ENCODE measurements around the gene KIF2C.
"Not testable (repeated sequence)": the region's sequence is repeated elsewhere in the genome, so short reads cannot be mapped to it uniquely, and the experiment has no call there.

The KIF2C gene

DNA sequence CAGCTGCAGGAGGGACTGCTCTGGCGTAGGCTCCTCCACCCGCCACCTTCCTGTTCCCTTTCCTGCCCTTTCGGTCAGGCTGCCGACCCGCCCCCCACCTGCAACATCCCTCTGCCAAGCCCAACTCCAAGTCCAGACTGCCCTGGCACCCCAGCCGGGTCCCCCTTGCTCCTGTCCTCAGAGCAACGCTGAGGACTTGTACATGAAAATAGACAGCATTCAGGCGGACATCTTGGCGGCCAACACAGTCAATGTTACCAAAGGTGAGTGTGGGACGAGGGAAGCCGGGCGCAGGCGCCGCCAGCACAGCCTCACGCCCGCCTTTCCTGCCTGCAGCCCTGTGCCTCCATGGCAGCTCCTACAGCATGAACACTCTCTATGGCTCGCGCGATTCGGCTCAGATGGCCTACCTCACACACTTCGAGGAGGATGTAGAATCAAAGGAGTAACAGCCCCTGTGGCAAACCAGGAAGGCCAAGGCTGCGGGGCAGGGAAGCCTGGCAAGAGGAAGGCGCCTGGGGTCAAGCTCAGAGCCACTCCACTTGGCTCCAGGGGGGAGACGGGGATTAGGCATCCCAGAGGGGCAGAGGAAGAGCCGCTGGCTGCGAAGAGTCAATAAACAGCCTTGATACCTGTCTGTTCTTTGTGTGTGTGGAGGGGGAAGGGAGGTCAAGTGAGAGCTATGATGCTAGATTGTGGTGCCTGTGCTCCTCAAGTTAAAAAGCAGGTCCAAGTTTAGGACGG, 14.5 kb upstream of the KIF2C start:
- Histone ChIP-seq H3K36me3 (replicated peaks) (no peaks in the 10 kb centered on the region), H3K27ac (no peak overlapping the region), H3K27me3 (replicated peaks) (no peaks in the 10 kb centered on the region), H3K4me3 (ENCODE audit: low read depth, low read length) (no peak overlapping the region)
- in situ Hi-C loops (cut with HindIII; ENCODE audit: low pct_ligation_motif_present, low sequenced_read_pairs), result no loop called here
- no peak for DNase-seq
- TF ChIP-seq, protein P1, sequence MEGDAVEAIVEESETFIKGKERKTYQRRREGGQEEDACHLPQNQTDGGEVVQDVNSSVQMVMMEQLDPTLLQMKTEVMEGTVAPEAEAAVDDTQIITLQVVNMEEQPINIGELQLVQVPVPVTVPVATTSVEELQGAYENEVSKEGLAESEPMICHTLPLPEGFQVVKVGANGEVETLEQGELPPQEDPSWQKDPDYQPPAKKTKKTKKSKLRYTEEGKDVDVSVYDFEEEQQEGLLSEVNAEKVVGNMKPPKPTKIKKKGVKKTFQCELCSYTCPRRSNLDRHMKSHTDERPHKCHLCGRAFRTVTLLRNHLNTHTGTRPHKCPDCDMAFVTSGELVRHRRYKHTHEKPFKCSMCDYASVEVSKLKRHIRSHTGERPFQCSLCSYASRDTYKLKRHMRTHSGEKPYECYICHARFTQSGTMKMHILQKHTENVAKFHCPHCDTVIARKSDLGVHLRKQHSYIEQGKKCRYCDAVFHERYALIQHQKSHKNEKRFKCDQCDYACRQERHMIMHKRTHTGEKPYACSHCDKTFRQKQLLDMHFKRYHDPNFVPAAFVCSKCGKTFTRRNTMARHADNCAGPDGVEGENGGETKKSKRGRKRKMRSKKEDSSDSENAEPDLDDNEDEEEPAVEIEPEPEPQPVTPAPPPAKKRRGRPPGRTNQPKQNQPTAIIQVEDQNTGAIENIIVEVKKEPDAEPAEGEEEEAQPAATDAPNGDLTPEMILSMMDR (IDR thresholded peaks at IDR 0.05; ENCODE audit: low read depth, low read length, missing control alignments), result no peak

DNA sequence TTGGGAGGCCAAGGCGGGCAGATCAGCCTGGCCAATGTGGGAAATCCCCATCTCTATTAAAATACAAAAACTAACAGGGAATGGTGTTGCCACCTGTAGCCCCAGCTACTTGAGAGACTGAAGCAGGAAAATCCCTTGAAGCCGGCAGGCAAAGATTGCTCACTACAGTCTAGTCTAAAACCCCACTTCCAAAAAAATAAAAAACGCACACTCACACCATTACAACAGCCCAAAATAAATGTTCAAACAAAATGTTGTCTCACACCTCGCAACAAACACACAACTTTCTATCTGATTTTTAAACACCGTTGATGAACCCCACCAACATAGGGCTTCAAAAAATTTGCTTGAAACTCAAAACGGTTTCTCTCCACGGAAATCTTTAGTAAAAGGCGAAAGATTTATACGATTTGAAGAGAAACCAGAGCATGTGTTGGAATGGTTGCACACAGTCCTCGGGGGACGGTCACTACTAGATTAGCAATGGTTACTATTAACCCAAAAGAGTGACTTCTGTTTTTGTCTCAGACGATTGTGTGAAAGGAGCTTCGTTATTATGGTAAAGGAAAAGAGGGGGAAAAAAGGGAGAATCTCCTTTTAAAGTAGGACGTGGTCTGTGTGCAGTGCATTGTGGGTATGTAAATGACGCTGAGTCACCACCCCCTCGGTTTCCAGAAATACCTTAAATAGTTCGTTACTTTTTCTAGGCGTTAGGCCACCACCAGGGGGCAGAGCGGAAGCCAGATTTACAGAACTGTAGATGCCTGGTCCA, 8.7 kb upstream of the KIF2C start, which contains the start of gene RNU5D-1:
RNU5D-1 (minus strand) TSS at position 430 of the 772 bp plus-strand sequence.
- no peaks in the 10 kb centered on the region for H3K36me3 ChIP-seq (replicated peaks)
- H3K4me3 ChIP-seq (ENCODE audit: low read depth, low read length), result no peak within 1 kb of the TSS
- TF ChIP-seq, protein P1 (IDR thresholded peaks at IDR 0.05; ENCODE audit: low read depth, low read length, missing control alignments), result peak; percentile 85
- peak within 1 kb of the TSS; percentile 100 for H3K27ac ChIP-seq
- in situ Hi-C loops (cut with HindIII; ENCODE audit: low pct_ligation_motif_present, low sequenced_read_pairs), result no loop called here
- DNase-seq, result peak; percentile 98
- no peaks in the 10 kb centered on the region for H3K27me3 ChIP-seq (replicated peaks)

DNA sequence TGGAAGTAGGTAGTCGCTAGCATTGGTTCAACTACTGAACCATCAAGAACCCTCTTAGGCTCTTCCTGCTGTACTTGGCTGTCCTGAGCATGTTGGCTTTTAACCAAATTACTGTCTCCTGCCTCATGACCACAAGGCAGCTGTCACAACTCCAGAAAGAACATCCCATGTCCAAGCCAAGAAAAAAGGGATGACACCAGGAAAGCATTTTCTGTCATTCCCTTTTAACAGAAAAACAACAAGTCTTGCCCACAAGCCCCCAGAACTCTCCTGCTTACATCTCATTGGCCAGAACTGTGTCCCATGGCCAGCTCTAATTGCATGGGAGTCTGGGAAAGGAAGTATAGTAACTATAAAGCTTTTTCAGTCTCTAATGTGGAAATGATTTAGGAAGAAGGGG, 6.3 kb upstream of the KIF2C start:
- no peaks in the 10 kb centered on the region for H3K27me3 ChIP-seq (replicated peaks)
- TF ChIP-seq, protein P1 (IDR thresholded peaks at IDR 0.05; ENCODE audit: low read depth, low read length, missing control alignments), result no peak
- DNase-seq, result peak; percentile 37
- no peaks in the 10 kb centered on the region for H3K36me3 ChIP-seq (replicated peaks)
- H3K27ac ChIP-seq, result no peak overlapping the region
- in situ Hi-C loops (cut with HindIII; ENCODE audit: low pct_ligation_motif_present, low sequenced_read_pairs), result no loop called here
- no peak overlapping the region for H3K4me3 ChIP-seq (ENCODE audit: low read depth, low read length)

DNA sequence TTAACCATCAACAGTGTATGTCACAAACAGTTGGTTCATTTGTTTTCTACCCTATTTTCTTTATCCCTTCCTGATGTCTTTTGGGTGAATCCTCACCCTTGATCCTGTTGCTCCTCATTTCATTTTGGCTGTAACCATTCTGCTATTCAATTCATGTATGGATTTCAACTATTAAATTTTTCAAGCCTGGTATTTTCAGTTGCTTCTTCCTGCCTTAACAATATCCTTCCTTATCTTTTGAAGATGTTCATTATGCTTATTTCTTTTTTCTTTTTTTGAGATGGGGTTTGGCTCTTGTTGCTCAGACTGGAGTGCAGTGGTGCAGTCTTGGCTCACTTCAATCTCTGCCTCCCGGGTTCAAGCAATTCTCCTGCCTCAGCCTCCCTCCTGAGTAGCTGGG, 5.9 kb upstream of the KIF2C start:
- in situ Hi-C loops (cut with HindIII; ENCODE audit: low pct_ligation_motif_present, low sequenced_read_pairs), result no loop called here
- no peaks in the 10 kb centered on the region for H3K36me3 ChIP-seq (replicated peaks)
- no peak overlapping the region for H3K4me3 ChIP-seq (ENCODE audit: low read depth, low read length)
- no peak for DNase-seq
- H3K27ac ChIP-seq, result no peak overlapping the region
- TF ChIP-seq, protein P1 (IDR thresholded peaks at IDR 0.05; ENCODE audit: low read depth, low read length, missing control alignments), result no peak
- H3K27me3 ChIP-seq (replicated peaks), result no peaks in the 10 kb centered on the region

DNA sequence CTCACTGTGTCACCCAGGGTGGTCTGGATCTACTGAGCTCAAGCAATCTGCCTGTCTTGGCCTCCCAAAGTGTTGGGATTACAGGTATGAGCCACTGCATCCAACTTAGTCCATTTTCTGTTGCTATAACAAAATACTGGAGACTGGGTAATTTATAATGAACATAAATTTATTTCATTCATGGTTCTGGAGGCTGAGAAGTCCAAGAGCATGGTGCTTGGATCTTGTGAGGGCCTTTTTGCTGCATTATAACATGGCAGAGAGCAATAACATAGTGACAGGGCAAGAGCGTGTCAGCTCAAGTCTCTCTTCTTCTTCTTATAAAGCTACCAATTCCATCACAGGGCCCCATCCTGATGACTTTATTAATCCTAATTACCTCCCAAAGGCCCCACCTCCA, 3.6 kb upstream of the KIF2C start:
- Histone ChIP-seq H3K4me3 (ENCODE audit: low read depth, low read length) (no peak overlapping the region), H3K36me3 (replicated peaks) (no peaks in the 10 kb centered on the region), H3K27ac (no peak overlapping the region), H3K27me3 (replicated peaks) (no peaks in the 10 kb centered on the region)
- in situ Hi-C loops (cut with HindIII; ENCODE audit: low pct_ligation_motif_present, low sequenced_read_pairs), result no loop called here
- TF ChIP-seq, protein P1 (IDR thresholded peaks at IDR 0.05; ENCODE audit: low read depth, low read length, missing control alignments), result no peak
- DNase-seq, result no peak

DNA sequence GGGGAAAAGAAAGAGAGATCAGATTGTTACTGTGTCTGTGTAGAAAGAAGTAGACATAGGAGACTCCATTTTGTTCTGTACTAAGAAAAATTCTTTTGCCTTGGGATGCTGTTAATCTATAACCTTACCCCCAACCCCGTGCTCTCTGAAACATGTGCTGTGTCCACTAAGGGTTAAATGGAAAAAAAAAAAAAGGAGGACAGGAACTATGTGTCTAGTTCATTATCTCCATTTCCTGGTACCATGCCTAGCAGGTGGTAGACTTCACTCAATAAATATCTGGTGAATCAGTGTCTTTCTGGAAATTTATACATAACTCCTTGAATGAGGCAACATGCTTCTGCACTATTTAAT, 707 bp upstream of the KIF2C start:
- DNase-seq; in situ Hi-C loops (cut with HindIII; ENCODE audit: low pct_ligation_motif_present, low sequenced_read_pairs); H3K27me3 ChIP-seq (replicated peaks); H3K36me3 ChIP-seq (replicated peaks): not testable (repeated sequence)
- peak overlapping the region; percentile 89 for H3K4me3 ChIP-seq (ENCODE audit: low read depth, low read length)
- H3K27ac ChIP-seq, result peak overlapping the region; percentile 42
